GM23338 (cell line): ENCODE results near the gene PTPRN2. TPM values are rescaled to one million over a fixed set of nuclear protein-coding genes. Genes with fewer than 3 reads are reported as not detected.

ENCODE experiments used
- ATAC-seq: fragments of 200-7000 bp; cut with Tn5 transposase; 3 replicates; pipeline ENCODE4 v1.9.1; 2020
- DNase-seq: peaks from one replicate; pipeline ENCODE4 v3.0.0-alpha.2; 2015; ENCODE audit warnings: low spot score
- H2AFZ ChIP-seq: fragments of 200-600 bp; sonication (generic); 2 replicates; pipeline ENCODE4 v1.8.0; 2016; ENCODE audit warnings: antibody characterized with exemption, mild to moderate bottlenecking, moderate library complexity
- H3F3A ChIP-seq: fragments of 200-600 bp; sonication (generic); replicated peaks from 2 replicates; pipeline ENCODE4 v1.8.0; 2017; ENCODE audit warnings: antibody characterized with exemption, mixed run types, low read depth
- H3K27ac ChIP-seq: fragments of 200-600 bp; sonication (generic); 2 replicates; pipeline ENCODE4 v1.6.1; 2016; ENCODE audit warnings: low read depth
- H3K27me3 ChIP-seq: fragments of 200-600 bp; sonication (generic); 2 replicates; pipeline ENCODE4 v1.8.0; 2016; ENCODE audit warnings: mild to moderate bottlenecking, mixed run types, moderate library complexity; ENCODE audit not compliant: insufficient read depth
- H3K36me3 ChIP-seq: fragments of 200-600 bp; sonication (generic); 2 replicates; pipeline ENCODE4 v1.8.0; 2016; ENCODE audit warnings: mild to moderate bottlenecking; ENCODE audit not compliant: insufficient read depth
- H3K4me1 ChIP-seq: fragments of 200-600 bp; sonication (generic); 2 replicates; pipeline ENCODE4 v1.8.0; 2016; ENCODE audit warnings: mild to moderate bottlenecking, moderate library complexity; ENCODE audit not compliant: insufficient read depth
- H3K4me2 ChIP-seq: fragments of 200-600 bp; sonication (generic); 2 replicates; pipeline ENCODE4 v1.7.1; 2017; ENCODE audit warnings: mixed run types
- H3K4me3 ChIP-seq: fragments of 200-600 bp; sonication (generic); 2 replicates; pipeline ENCODE4 v1.6.1; 2016; ENCODE audit warnings: mixed run types
- H3K79me2 ChIP-seq: fragments of 200-600 bp; sonication (generic); replicated peaks from 2 replicates; pipeline ENCODE4 v1.8.0; 2017; ENCODE audit warnings: mild to moderate bottlenecking; ENCODE audit not compliant: insufficient read depth
- H3K9me2 ChIP-seq: fragments of 200-600 bp; sonication (generic); 2 replicates; pipeline ENCODE4 v1.8.0; 2017; ENCODE audit not compliant: insufficient read depth
- H4K20me1 ChIP-seq: fragments of 200-600 bp; sonication (generic); replicated peaks from 2 replicates; pipeline ENCODE4 v1.8.0; 2017; ENCODE audit warnings: mild to moderate bottlenecking; ENCODE audit not compliant: insufficient read depth
- H3K27ac Mint-ChIP-seq: 2 replicates; pipeline ENCODE4 v1.8.0; 2020; ENCODE audit warnings: inconsistent platforms, mild to moderate bottlenecking, moderate library complexity, mixed read lengths
- H3K27me3 Mint-ChIP-seq: 3 replicates; pipeline ENCODE4 v1.8.0; 2022; ENCODE audit warnings: low read depth, mild to moderate bottlenecking, moderate library complexity, mixed read lengths, inconsistent platforms; ENCODE audit not compliant: insufficient read depth, poor library complexity
- H3K36me3 Mint-ChIP-seq: 3 replicates; pipeline ENCODE4 v1.8.0; 2021; ENCODE audit warnings: low read depth, mild to moderate bottlenecking, inconsistent platforms, moderate library complexity, mixed read lengths
- H3K4me1 Mint-ChIP-seq: 3 replicates; pipeline ENCODE4 v1.8.0; 2020; ENCODE audit warnings: mild to moderate bottlenecking, inconsistent platforms, mixed read lengths
- H3K4me3 Mint-ChIP-seq: 3 replicates; pipeline ENCODE4 v1.8.0; 2021; ENCODE audit warnings: moderate library complexity, mild to moderate bottlenecking, inconsistent platforms, mixed read lengths
- H3K9me3 Mint-ChIP-seq: 3 replicates; pipeline ENCODE4 v1.8.0; 2020; ENCODE audit warnings: moderate library complexity, mild to moderate bottlenecking, inconsistent platforms, mixed read lengths
- EZH2 ChIP-seq: fragments of 200-600 bp; sonication (generic); IDR thresholded peaks from one replicate; pipeline ENCODE4 v1.8.0; 2017; ENCODE audit warnings: antibody characterized with exemption, mild to moderate bottlenecking, low read depth; ENCODE audit not compliant: unreplicated experiment
- EZH2phosphoT487 ChIP-seq: fragments of 200-600 bp; sonication (generic); IDR thresholded peaks from one replicate; pipeline ENCODE4 v1.8.1; 2018; ENCODE audit warnings: antibody characterized with exemption; ENCODE audit not compliant: unreplicated experiment
- NANOG ChIP-seq: IDR thresholded peaks from 2 replicates; pipeline ENCODE4 v1.6.1; 2016; ENCODE audit warnings: antibody characterized with exemption, borderline replicate concordance
- polyA plus RNA-seq: library from polyadenylated mRNA; unstranded; fragments of >200 nt; fragmentation: Nextera tagmentation; extraction: Ambion mirVana; gene quantifications from 2 replicates; pipeline ENCODE4 v1.2.1, GENCODE V29; 2016
- total RNA-seq: library from RNA; depleted of rRNA; stranded (reverse); fragments of >200 nt; shearing (Covaris generic); gene quantifications from 2 replicates; pipeline ENCODE4 v1.2.3, GENCODE V29; 2014
- TF ChIP-seq, protein P1 (sequence below): fragments of 250-450 bp; sonication (Bioruptor Pico); IDR thresholded peaks from 2 replicates; pipeline ENCODE4 v1.5.0; 2020; ENCODE audit warnings: mild to moderate bottlenecking, moderate library complexity
- TF ChIP-seq, protein P2 (sequence below): IDR thresholded peaks from 2 replicates; pipeline ENCODE4 v1.6.1; 2016; ENCODE audit warnings: antibody characterized with exemption

PTPRN2 gene
- total and polyA plus RNA-seq, 2 experiments from 2014 or later: 0.87 to 4.0 TPM

DNA sequence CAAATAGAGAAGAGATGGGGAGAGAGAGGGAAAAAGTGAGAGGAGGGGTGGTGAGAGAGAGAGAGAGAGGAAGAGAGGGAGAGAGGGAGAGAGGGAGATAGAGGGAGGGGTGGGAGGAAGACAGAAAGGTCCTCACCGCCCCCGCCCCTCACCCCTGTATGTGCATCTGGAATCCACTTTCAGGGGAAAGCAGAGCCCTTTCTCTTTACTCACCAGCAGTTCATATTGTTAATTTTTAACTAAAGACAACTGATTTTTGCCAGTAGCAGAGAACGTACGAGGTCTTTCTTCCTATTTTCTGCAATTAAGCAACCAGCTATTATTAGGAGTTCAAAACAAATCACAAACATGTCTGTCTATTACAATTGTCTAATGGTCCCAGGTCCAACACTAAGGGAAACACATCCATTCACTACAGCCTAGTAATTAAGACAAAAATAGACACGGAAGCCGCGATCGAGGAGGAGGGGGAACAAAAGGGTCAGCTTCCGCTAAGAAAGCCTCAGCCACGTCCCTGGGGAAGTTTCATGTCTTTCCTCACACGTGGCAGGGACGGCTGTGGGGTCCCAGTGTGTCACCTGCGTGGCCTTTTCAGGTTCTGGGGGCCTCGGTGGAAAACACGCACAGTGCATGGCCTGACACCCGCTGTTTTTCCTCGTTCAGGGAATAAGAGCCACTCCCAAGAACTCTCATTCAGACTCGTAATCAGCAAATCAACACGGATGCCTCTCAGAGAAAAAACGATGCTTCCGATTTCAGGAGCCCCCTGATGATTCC, 572.0 kb downstream of the PTPRN2 start:
- Mint-ChIP-seq H3K27me3 (peaks cover 3% of the 10 kb centered on the region), H3K9me3 (no peaks in the 10 kb centered on the region; the same call in none of the 3 replicates), H3K27ac (no peak overlapping the region), H3K4me1 (no peaks in the 10 kb centered on the region), H3K4me3 (no peak overlapping the region), H3K36me3 (peaks cover 37% of the 10 kb centered on the region)
- Histone ChIP-seq H3K27me3 (no peaks in the 10 kb centered on the region), H3K36me3 (no peaks in the 10 kb centered on the region), H3K9me2 (no peaks in the 10 kb centered on the region), H3F3A (no peaks in the 10 kb centered on the region), H2AFZ (no peak overlapping the region), H3K4me3 (no peak overlapping the region), H3K4me1 (no peaks in the 10 kb centered on the region), H3K27ac (no peak overlapping the region), H3K4me2 (no peak overlapping the region), H3K79me2 (no peaks in the 10 kb centered on the region), H4K20me1 (no peaks in the 10 kb centered on the region)
- TF ChIP-seq, protein P1, sequence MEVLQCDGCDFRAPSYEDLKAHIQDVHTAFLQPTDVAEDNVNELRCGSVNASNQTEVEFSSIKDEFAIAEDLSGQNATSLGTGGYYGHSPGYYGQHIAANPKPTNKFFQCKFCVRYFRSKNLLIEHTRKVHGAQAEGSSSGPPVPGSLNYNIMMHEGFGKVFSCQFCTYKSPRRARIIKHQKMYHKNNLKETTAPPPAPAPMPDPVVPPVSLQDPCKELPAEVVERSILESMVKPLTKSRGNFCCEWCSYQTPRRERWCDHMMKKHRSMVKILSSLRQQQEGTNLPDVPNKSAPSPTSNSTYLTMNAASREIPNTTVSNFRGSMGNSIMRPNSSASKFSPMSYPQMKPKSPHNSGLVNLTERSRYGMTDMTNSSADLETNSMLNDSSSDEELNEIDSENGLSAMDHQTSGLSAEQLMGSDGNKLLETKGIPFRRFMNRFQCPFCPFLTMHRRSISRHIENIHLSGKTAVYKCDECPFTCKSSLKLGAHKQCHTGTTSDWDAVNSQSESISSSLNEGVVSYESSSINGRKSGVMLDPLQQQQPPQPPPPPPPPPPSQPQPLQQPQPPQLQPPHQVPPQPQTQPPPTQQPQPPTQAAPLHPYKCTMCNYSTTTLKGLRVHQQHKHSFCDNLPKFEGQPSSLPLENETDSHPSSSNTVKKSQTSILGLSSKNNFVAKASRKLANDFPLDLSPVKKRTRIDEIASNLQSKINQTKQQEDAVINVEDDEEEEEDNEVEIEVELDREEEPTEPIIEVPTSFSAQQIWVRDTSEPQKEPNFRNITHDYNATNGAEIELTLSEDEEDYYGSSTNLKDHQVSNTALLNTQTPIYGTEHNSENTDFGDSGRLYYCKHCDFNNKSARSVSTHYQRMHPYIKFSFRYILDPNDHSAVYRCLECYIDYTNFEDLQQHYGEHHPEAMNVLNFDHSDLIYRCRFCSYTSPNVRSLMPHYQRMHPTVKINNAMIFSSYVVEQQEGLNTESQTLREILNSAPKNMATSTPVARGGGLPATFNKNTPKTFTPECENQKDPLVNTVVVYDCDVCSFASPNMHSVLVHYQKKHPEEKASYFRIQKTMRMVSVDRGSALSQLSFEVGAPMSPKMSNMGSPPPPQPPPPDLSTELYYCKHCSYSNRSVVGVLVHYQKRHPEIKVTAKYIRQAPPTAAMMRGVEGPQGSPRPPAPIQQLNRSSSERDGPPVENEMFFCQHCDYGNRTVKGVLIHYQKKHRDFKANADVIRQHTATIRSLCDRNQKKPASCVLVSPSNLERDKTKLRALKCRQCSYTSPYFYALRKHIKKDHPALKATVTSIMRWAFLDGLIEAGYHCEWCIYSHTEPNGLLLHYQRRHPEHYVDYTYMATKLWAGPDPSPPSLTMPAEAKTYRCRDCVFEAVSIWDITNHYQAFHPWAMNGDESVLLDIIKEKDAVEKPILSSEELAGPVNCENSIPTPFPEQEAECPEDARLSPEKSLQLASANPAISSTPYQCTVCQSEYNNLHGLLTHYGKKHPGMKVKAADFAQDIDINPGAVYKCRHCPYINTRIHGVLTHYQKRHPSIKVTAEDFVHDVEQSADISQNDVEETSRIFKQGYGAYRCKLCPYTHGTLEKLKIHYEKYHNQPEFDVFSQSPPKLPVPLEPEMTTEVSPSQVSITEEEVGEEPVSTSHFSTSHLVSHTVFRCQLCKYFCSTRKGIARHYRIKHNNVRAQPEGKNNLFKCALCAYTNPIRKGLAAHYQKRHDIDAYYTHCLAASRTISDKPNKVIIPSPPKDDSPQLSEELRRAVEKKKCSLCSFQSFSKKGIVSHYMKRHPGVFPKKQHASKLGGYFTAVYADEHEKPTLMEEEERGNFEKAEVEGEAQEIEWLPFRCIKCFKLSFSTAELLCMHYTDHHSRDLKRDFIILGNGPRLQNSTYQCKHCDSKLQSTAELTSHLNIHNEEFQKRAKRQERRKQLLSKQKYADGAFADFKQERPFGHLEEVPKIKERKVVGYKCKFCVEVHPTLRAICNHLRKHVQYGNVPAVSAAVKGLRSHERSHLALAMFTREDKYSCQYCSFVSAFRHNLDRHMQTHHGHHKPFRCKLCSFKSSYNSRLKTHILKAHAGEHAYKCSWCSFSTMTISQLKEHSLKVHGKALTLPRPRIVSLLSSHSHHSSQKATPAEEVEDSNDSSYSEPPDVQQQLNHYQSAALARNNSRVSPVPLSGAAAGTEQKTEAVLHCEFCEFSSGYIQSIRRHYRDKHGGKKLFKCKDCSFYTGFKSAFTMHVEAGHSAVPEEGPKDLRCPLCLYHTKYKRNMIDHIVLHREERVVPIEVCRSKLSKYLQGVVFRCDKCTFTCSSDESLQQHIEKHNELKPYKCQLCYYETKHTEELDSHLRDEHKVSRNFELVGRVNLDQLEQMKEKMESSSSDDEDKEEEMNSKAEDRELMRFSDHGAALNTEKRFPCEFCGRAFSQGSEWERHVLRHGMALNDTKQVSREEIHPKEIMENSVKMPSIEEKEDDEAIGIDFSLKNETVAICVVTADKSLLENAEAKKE (CRISPR knock-in tag): no peak
- TF ChIP-seq, protein P2, sequence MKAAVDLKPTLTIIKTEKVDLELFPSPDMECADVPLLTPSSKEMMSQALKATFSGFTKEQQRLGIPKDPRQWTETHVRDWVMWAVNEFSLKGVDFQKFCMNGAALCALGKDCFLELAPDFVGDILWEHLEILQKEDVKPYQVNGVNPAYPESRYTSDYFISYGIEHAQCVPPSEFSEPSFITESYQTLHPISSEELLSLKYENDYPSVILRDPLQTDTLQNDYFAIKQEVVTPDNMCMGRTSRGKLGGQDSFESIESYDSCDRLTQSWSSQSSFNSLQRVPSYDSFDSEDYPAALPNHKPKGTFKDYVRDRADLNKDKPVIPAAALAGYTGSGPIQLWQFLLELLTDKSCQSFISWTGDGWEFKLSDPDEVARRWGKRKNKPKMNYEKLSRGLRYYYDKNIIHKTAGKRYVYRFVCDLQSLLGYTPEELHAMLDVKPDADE: no peak
- TF ChIP-seq EZH2phosphoT487: no peak
- TF ChIP-seq EZH2: no peak
- no peak for TF ChIP-seq NANOG
- ATAC-seq (no peak), DNase-seq (no peak)
